Neural cell (in vitro differentiated cells): Measurements from ENCODE around the gene C14orf119. TPM values are rescaled to one million over a fixed set of nuclear protein-coding genes. Genes with fewer than 3 reads are reported as not detected.

Source experiments
- H2AFZ ChIP-seq: fragments of 200-600, 300-800 bp; sonication (generic), shearing (Covaris generic); 2 replicates; pipeline ENCODE4 v1.6.0; 2014; ENCODE audit warnings: low read depth, mild to moderate bottlenecking, antibody characterized with exemption, low read length, moderate library complexity
- H3F3A ChIP-seq: fragments of 200-600 bp; shearing (Covaris generic); 2 replicates; pipeline ENCODE4 v1.6.1; 2016; ENCODE audit warnings: mild to moderate bottlenecking, moderate library complexity, mixed read lengths, antibody characterized with exemption, low read length; ENCODE audit not compliant: insufficient read depth, poor library complexity, severe bottlenecking
- H3K27ac ChIP-seq: fragments of 200-600, 300-800 bp; sonication (generic), shearing (Covaris generic); 2 replicates; pipeline ENCODE4 v1.5.1; 2014; ENCODE audit warnings: mild to moderate bottlenecking, low read length, moderate library complexity
- H3K27me3 ChIP-seq: fragments of 300-800, 200-600 bp; sonication (generic), shearing (Covaris generic); 2 replicates; pipeline ENCODE4 v1.6.0; 2014; ENCODE audit warnings: mild to moderate bottlenecking, low read depth, low read length, moderate library complexity; ENCODE audit not compliant: insufficient read depth
- H3K36me3 ChIP-seq: fragments of 300-800, 200-600 bp; sonication (generic), shearing (Covaris generic); 2 replicates; pipeline ENCODE4 v1.5.1; 2014; ENCODE audit warnings: mild to moderate bottlenecking, antibody characterized with exemption, low read length, moderate library complexity; ENCODE audit not compliant: insufficient read depth
- H3K4me2 ChIP-seq: fragments of 300-800, 200-600 bp; sonication (generic), shearing (Covaris generic); 2 replicates; pipeline ENCODE4 v1.6.0; 2014; ENCODE audit warnings: mild to moderate bottlenecking, low read length
- H3K4me3 ChIP-seq: fragments of 300-800, 200-600 bp; sonication (generic), shearing (Covaris generic); 2 replicates; pipeline ENCODE4 v1.5.1; 2014; ENCODE audit warnings: mild to moderate bottlenecking, low read length, moderate library complexity
- H3K79me2 ChIP-seq: fragments of 200-600 bp; shearing (Covaris generic); replicated peaks from 2 replicates; pipeline ENCODE4 v1.6.0; 2014; ENCODE audit warnings: mild to moderate bottlenecking, low read length, moderate library complexity; ENCODE audit not compliant: insufficient read depth
- H3K9ac ChIP-seq: fragments of 300-800, 200-600 bp; sonication (generic), shearing (Covaris generic); 2 replicates; pipeline ENCODE4 v1.6.1; 2016; ENCODE audit warnings: mild to moderate bottlenecking, low read length, mixed read lengths
- H3K9me2 ChIP-seq: fragments of 200-600 bp; shearing (Covaris generic); 2 replicates; pipeline ENCODE4 v1.6.1; 2016; ENCODE audit warnings: mild to moderate bottlenecking, low read length, mixed read lengths; ENCODE audit not compliant: insufficient read depth
- H3K9me3 ChIP-seq: fragments of 200-600, 300-800 bp; sonication (generic), shearing (Covaris generic); 2 replicates; pipeline ENCODE4 v1.6.1; 2016; ENCODE audit warnings: mild to moderate bottlenecking, mixed run types, low read length, moderate library complexity, mixed read lengths
- H4K20me1 ChIP-seq: fragments of 200-600 bp; shearing (Covaris generic); 2 replicates; pipeline ENCODE4 v1.6.1; 2016; ENCODE audit warnings: mild to moderate bottlenecking, mixed run types; ENCODE audit not compliant: insufficient read depth
- EP300 ChIP-seq: fragments of 450-650 bp; conservative IDR thresholded peaks from 2 replicates; pipeline ENCODE4 v1.6.1; 2014; ENCODE audit warnings: antibody characterized with exemption, mild to moderate bottlenecking, moderate library complexity; ENCODE audit not compliant: poor library complexity, severe bottlenecking
- EZH2 ChIP-seq: fragments of 200-600, 300-800 bp; shearing (Covaris generic), sonication (generic); IDR thresholded peaks from 2 replicates; pipeline ENCODE4 v1.6.1; 2014; ENCODE audit warnings: antibody characterized with exemption, low read length, borderline replicate concordance, mild to moderate bottlenecking; ENCODE audit not compliant: insufficient read depth, poor library complexity, severe bottlenecking
- MXI1 ChIP-seq: fragments of 450-650 bp; conservative IDR thresholded peaks from 2 replicates; pipeline ENCODE4 v1.6.1; 2014; ENCODE audit warnings: antibody characterized with exemption, mild to moderate bottlenecking; ENCODE audit not compliant: poor library complexity, severe bottlenecking
- POLR2AphosphoS5 ChIP-seq: IDR thresholded peaks from 2 replicates; pipeline ENCODE4 v1.6.1; 2012
- RAD21 ChIP-seq: fragments of 450-650 bp; conservative IDR thresholded peaks from 2 replicates; pipeline ENCODE4 v1.6.1; 2014; ENCODE audit warnings: antibody characterized with exemption, mild to moderate bottlenecking, moderate library complexity
- SMC3 ChIP-seq: fragments of 450-650 bp; conservative IDR thresholded peaks from 2 replicates; pipeline ENCODE4 v1.6.1; 2014; ENCODE audit warnings: antibody characterized with exemption, mild to moderate bottlenecking, moderate library complexity; ENCODE audit not compliant: poor library complexity
- TAF1 ChIP-seq: IDR thresholded peaks from 2 replicates; pipeline ENCODE4 v1.6.1; 2012; ENCODE audit warnings: low read depth
- polyA plus RNA-seq: library from polyadenylated mRNA; depleted of rRNA; stranded (reverse); fragments of >200 nt; gene quantifications from 2 replicates; pipeline ENCODE4 v1.2.3, GENCODE V29; 2014
- TF ChIP-seq, protein P1 (sequence below): IDR thresholded peaks from 2 replicates; pipeline ENCODE4 v1.6.1; 2012; ENCODE audit warnings: borderline replicate concordance
- TF ChIP-seq, protein P2 (sequence below): fragments of 450-650 bp; IDR thresholded peaks from 2 replicates; pipeline ENCODE4 v1.5.1; 2014; ENCODE audit warnings: antibody characterized with exemption, mild to moderate bottlenecking, moderate library complexity; ENCODE audit not compliant: poor library complexity, severe bottlenecking

Gene C14orf119
- polyA plus RNA-seq, 1 donor from 2014 or later, result 26.4 TPM

DNA sequence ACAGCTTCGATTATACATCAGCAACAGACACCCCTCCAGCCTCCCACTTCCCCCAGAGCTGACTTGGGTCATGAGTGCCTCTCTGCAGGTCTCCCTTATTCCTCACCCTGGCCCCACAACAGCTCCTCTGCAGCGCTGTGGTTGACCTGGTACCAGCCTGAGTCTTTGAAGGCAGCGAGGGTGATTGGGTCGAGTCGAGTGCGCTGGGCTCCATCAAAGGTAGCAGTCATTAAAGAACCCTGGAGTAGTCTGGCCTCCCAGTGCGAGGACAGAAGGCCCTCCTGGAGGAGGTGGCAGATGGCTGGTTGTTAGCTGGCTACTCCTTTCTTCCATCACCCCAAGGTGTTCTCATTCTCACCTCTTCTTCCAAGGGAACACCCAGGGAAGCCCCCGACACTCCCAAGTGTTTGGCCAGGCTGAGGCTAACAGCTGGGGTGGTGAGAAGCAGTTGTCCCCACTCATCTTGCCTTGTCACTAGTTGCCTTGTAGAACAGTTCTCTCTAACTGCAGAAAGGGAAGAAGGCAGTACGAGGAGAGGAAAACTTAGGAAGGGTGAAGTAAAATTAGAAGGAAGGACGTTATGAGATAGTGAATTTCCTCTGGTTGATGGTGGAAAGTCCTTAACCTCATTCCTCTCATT, 6.8 kb downstream of the C14orf119 start:
- H3K27ac ChIP-seq, result no peak overlapping the region
- no peak overlapping the region for H2AFZ ChIP-seq
- H3K9ac ChIP-seq, result no peak overlapping the region
- H3K4me2 ChIP-seq, result no peak overlapping the region
- TF ChIP-seq, protein P1, sequence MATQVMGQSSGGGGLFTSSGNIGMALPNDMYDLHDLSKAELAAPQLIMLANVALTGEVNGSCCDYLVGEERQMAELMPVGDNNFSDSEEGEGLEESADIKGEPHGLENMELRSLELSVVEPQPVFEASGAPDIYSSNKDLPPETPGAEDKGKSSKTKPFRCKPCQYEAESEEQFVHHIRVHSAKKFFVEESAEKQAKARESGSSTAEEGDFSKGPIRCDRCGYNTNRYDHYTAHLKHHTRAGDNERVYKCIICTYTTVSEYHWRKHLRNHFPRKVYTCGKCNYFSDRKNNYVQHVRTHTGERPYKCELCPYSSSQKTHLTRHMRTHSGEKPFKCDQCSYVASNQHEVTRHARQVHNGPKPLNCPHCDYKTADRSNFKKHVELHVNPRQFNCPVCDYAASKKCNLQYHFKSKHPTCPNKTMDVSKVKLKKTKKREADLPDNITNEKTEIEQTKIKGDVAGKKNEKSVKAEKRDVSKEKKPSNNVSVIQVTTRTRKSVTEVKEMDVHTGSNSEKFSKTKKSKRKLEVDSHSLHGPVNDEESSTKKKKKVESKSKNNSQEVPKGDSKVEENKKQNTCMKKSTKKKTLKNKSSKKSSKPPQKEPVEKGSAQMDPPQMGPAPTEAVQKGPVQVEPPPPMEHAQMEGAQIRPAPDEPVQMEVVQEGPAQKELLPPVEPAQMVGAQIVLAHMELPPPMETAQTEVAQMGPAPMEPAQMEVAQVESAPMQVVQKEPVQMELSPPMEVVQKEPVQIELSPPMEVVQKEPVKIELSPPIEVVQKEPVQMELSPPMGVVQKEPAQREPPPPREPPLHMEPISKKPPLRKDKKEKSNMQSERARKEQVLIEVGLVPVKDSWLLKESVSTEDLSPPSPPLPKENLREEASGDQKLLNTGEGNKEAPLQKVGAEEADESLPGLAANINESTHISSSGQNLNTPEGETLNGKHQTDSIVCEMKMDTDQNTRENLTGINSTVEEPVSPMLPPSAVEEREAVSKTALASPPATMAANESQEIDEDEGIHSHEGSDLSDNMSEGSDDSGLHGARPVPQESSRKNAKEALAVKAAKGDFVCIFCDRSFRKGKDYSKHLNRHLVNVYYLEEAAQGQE, result no peak
- TF ChIP-seq SMC3 (no peak), TAF1 (no peak), RAD21 (no peak)
- H3K36me3 ChIP-seq, result no peaks in the 10 kb centered on the region
- no peak overlapping the region for H3K4me3 ChIP-seq
- no peaks in the 10 kb centered on the region for H3K9me2 ChIP-seq
- H4K20me1 ChIP-seq, result no peaks in the 10 kb centered on the region
- peaks cover 2% of the 10 kb centered on the region for H3K79me2 ChIP-seq
- H3K9me3 ChIP-seq, result no peaks in the 10 kb centered on the region
- H3F3A ChIP-seq, result no peaks in the 10 kb centered on the region
- H3K27me3 ChIP-seq, result no peaks in the 10 kb centered on the region

DNA sequence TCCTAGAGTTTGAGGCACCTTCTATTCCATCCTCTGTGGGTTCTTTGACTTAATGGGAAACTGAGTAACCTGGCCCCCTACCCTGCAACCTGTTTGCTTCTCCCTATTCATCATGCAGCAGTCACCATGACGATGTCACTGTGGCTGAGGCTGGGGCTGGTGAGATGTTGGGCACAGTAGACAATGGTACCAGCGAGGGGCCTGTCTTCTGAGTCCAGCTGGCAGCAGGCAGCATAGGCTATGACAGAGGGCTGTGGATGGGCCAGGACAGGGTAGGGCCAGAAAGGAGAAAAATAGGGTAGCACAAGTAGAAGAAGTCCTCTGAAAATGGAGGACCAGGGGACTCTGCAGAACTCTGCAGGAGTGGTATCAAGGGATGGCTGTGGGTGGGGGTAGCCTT, 7.5 kb downstream of the C14orf119 start:
- Histone ChIP-seq H3K9me2 (no peaks in the 10 kb centered on the region), H3F3A (no peaks in the 10 kb centered on the region), H4K20me1 (no peaks in the 10 kb centered on the region), H3K36me3 (no peaks in the 10 kb centered on the region), H2AFZ (no peak overlapping the region), H3K4me2 (no peak overlapping the region), H3K27ac (no peak overlapping the region), H3K4me3 (no peak overlapping the region), H3K27me3 (no peaks in the 10 kb centered on the region), H3K79me2 (no peaks in the 10 kb centered on the region), H3K9me3 (no peaks in the 10 kb centered on the region), H3K9ac (no peak overlapping the region)
- TF ChIP-seq EP300 (no peak), EZH2 (no peak), SMC3 (no peak), RAD21 (no peak), POLR2AphosphoS5 (no peak), MXI1 (no peak), TAF1 (no peak)
- TF ChIP-seq, protein P1, result no peak
- TF ChIP-seq, protein P2, sequence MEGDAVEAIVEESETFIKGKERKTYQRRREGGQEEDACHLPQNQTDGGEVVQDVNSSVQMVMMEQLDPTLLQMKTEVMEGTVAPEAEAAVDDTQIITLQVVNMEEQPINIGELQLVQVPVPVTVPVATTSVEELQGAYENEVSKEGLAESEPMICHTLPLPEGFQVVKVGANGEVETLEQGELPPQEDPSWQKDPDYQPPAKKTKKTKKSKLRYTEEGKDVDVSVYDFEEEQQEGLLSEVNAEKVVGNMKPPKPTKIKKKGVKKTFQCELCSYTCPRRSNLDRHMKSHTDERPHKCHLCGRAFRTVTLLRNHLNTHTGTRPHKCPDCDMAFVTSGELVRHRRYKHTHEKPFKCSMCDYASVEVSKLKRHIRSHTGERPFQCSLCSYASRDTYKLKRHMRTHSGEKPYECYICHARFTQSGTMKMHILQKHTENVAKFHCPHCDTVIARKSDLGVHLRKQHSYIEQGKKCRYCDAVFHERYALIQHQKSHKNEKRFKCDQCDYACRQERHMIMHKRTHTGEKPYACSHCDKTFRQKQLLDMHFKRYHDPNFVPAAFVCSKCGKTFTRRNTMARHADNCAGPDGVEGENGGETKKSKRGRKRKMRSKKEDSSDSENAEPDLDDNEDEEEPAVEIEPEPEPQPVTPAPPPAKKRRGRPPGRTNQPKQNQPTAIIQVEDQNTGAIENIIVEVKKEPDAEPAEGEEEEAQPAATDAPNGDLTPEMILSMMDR, result no peak
